ENCODE data around the gene NAB1.
A peak's percentile ranks its signal among the peaks of the same experiment; 100 is the strongest.
"Not testable (repeated sequence)": the region's sequence is repeated elsewhere in the genome, so short reads cannot be mapped to it uniquely, and the experiment has no call there.

Gene NAB1

DNA sequence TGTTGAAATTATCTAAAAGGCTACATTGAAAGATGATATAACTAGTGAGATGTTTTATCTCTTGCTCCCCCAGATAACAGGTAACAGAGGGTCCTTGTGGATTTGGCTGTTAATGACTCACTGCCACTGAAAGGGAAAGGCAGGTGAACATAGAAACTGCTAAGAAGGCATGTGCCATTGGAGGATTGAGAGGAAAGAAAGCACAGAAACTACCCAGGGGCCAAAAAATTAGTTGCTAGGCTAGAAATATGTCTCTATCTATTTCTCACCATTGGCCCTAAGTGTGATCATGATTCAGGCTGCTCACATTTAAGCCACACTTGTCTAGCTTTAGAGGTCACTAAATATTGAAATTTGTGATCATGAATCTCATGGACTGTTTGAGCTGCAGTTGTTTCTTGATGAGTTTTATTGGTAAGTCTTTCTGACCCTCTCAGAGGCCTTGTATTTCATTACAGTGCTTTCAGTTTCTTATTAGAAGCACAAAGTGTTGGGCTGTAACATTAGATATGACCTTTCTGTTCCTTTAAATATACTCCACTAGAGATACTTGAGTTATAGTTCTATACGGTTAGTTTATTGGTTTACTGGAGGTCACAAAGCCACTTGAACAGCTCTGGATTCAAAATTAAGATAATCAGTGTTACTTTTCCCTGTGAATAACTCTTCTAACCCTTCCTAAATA lies 26.2 kb downstream of the NAB1 start:
- DNase-seq, result no peak

DNA sequence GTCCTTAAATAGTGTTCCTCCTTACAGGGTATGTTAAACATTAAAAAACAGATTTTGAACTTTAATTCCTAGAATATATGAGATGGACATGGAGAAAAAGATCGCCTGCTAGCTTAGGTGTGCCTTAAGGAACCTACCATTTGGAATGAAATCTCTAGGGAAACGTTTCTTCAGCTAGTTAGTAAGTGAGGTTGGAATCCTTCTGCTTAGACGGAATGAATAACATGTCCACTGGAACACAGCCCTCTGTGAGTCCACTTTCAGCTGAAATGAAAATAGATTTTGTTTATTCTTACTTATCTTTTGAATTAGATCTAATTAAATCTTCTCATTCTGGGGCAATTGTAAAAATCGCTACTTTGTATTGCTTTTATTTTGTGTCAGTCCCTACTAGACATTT lies 28.4 kb downstream of the NAB1 start:
- DNase-seq, result peak; percentile 33

DNA sequence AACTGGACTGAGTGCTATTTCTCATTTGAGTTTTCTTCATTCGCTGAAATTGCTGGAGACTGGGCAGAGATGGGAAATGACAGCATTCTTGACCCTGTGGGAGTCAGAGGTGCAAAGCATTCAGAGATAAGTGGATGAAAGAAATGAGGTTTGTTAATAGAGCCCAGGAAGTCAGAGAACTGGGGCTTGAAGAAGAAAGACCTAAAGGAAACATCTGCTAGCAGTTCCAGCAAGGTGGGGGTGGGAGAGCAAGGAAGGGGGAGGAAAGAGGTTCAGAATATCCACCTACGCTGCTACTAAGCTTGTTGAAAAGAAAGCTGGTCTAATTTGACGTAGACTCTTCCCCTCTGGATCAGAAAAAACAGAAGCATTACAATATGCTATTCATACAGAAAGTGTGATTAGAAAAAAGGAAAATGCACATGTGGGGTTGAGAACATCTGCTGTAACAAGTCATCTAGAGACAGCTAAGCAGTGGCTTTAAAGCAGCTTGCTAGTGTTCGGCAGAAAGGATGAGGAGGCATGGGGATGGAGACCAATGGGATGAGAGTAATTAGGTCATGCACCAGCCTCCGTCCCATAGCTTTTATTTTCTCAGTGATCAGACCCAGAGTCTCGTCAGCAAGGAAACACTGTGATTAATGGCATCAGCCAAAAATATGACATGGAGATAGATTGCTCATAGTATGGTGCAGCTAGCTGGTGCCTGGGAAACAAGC lies 29.7 kb downstream of the NAB1 start:
- no peak for DNase-seq

DNA sequence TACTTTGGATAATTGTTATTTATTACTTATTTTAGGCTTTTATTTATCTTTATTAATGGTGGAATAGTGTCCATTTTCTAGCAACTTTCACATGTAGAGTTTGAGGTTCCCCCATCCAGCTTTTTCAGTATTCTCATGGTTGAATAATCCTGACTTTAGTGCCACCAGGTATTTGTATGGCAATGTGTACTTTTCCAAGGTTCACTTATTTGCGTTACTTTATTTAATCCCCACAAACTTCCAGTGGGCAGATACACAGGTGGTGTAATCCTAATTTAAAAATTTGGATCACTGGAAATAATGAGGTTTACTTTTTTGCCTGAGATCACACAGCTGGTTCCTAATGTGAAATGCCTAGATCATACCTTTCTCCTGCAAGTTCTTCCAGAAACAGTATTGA lies 30.5 kb downstream of the NAB1 start:
- DNase-seq, result no peak

DNA sequence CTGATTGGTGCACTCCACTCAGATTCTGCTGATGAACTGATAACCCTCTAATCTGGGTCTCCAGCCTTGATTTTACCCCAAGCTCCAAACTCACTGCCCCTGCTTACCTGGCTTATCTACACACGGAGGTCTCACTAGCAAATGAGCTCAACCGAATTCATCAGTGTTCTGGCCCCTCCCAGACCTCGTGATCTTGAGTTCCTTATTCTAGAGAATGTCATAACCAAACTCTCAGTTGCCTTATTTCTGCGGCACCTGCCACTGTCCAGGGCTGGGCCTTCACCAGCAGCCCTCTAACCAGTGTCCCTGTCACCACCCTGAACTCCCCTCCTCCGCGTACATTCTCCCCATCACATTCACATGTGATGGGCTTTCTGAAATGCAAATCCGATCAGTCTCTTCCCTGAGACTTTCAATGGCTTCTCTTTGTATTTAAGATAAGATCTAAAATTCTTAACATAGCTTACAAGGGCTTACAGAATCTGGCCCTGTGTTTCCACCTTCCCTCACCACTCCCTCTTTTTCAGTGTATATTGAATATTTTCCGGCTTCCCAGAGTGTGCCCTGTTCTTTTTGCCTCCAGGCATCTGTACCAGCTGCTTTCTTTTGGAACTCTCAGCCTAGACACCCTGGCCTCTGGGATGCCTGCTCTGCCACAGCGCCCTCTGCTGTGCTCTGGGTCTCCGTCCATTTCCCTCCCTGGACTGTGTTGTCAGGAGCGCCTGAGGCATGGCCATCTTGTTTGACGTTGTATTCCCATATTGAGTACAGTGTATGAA lies 31.1 kb downstream of the NAB1 start:
- DNase-seq, result peak; percentile 5

DNA sequence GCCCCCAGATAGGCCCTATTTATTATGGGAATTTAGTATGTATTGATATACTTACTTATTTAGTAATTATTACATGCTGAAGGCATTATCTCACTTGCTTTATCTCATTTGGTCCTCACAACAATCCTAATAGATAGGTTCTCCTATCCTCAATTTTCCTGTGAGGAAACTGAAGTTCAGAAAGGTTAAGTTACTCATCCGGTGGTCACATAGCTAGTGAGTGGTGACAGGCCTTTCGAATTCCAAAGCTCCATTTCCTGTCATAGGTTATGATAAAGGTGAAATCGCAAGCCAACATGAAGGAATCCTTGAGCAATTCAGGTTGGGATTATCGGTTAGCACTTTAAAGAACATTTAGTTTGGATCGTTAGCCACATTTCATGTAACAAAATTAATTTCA lies 33.3 kb downstream of the NAB1 start:
- peak; percentile 59 for DNase-seq

DNA sequence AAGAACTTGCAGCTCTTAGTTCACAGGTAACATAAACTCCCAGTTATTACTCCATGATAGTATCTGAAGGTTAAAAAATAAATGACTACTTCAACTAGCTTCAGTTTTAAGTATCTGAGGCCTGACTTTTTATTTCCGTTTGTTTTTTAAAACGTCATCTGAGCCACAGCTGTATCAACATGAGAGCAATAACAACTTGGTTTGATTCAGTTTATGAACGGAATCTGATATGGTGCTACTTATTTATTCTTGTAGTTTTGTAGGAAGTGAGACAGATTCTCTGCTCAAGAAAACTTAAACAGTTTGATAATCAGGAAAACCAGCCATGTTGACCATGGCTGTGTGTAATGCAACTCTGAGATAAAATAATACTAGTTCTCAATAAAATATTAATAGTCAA lies 34.9 kb downstream of the NAB1 start:
- no peak for DNase-seq

DNA sequence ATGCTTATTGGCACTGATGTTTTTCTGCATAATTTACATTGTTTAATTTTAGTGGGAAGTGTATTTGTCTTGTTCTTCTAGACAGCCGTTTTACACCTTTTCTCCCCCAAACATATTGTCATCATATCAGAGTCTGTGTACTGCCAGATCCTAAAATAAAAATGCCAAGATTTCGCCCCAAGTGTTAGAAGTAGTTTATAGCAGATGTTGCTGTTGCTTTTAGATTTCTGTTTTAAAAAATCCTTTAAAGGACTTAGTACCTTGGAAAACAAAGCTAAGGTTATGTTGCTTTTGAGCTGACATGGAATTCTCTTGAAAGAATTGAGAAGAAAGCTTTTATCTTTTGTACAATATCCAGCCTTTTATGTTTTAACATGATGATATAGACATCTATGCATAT lies 36.0 kb downstream of the NAB1 start:
- DNase-seq, result no peak

DNA sequence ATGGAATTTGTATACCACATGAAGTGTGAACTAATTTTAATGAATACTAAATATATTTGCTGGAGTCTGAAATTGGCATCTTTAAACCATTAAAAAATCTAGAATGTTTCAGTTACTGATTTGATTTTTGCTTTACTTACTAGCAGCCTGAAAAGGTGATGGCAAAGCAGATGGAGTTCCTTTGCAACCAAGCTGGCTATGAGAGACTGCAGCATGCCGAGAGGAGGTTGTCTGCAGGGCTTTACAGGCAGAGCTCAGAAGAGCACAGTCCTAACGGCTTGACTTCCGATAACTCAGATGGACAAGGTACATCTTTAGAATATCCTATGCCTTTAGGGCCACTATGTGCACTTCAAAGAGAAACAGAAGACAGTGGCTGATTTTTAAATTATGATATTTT lies 36.5 kb downstream of the NAB1 start:
- no peak for DNase-seq

DNA sequence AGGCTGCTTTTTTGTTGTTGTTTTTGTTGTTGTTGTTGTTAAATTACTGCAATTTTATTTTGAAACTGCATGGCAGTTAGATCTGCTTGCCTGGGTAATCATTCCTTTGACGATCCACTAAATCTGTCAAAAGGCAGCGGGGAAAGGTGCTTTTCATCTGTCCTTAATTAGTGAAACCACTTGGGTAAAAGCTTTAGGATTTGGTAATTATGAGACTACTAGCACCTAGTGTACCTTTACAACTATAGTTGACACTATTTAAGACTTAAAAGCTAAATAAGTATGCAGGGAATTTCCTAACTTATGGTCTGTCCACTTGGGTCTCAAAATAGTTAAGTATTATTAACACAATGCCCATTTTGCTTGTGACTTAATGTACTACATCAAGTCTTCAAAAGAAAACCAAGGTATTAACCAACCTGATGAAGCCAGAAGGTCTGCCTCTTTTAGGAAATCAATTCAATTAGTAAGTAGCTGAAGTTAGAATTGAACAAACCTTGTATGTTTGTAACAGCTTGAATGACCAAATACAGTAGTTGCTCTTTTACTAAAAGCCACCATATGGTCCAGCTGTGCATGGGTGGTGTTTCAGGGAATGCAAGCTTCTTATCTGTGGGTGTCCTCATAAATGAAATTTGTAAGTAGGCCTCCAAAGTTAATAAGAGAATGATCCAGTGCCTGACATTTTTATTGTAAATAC lies 44.8 kb downstream of the NAB1 start:
- no peak for DNase-seq

DNA sequence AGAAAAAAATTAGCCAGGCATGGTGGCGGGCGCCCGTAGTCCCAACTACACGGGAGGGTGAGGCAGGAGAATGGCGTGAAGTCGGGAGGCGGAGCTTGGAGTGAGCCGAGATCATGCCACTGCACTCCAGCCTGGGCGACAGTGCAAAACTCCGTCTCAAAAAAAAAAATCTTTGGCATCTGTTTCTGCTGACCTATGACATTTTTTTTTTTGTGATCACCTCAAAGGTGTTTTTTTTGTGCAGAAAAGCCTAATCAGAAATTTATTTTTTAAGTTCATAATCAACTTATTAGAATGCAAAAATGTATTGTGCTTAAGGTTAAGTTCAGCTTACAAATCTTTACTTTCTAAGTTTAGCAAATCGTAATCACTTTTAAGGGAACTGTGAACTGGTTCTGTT lies 45.6 kb downstream of the NAB1 start:
- DNase-seq, result no peak

DNA sequence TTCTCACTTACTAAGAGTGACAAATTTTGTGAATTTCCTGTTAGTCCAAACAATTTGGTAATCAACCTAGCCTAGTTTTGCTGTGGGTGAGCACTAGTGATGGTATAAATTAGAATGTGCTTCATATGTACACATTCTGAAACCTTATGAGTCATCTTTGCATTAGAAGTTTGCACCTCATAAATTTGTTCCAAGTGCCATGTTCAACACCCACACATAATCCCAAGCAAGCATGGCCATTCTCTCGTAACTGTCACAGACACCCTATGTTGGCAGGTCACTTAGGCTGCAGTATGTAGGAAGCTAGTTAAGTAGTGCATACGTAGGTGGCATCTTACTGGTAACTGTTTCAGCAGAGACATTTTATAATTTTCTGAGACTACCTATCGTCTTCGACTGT lies 46.9 kb downstream of the NAB1 start:
- DNase-seq, result peak; percentile 39

DNA sequence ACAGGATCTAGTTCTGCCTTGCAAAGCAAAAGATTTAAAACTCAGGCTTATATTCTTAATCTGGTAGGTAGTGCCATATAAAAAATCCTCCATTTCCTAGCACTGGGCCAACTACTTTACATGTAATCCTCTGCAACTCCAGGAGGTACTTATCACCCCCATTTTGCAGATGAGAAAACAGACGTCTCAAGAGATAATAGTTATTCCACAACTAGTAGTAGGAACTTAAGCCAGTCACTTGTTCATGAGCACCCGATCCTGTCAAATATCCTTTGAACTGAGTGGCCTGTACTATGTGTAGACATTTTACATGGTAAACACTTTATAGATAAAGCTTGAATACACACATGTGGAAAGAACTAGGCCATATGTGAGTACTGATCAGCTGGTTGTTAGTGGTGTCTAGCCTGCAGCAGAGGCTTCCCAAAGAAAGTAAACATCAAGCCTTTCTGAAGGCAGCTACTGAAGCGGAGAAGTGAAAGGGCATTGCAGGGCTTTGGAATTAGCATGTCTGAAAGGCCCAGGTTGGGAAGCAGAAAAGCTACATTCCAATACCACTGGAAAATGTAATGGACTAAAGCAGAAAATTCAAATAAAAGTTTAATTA lies 48.0 kb downstream of the NAB1 start:
- DNase-seq, result no peak

DNA sequence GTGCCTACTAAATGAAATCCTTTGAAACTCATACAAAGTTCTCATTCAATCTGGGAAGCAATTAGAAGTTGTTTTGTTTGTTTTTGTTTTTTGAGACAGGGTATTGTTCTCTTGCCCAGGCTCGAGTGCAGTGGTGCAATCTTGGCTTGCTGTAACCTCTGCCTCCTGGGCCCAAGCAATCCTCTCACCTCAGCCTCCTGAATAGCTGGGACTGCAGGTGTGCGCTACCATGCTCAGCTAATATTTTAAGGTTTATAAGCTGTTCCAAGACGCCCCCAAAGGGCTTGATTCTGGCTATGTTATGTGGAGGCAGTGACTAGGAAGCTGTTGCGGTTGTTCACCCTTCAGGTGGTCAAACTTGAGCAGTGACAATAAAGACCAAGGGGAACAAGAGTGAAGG lies 48.5 kb downstream of the NAB1 start:
- DNase-seq, result no peak

DNA sequence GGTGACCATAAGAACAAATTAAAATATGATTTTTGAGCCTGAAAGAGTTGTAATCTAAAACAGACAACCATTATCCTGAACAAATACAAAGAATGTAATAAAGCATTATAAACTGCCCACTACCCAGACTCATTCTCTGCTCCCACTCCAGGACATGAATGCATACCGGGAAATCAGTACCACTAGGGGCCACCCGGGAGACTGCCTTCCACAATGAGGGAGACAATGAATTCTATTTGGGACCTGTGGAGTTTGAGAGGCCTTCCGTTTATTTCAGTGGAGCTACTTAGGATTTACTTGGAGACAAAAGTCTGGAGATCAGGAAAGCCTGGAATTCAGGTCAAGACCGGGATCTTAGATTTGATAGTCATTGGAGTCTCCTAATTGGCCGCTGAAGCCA lies 50.0 kb downstream of the NAB1 start:
- no peak for DNase-seq

DNA sequence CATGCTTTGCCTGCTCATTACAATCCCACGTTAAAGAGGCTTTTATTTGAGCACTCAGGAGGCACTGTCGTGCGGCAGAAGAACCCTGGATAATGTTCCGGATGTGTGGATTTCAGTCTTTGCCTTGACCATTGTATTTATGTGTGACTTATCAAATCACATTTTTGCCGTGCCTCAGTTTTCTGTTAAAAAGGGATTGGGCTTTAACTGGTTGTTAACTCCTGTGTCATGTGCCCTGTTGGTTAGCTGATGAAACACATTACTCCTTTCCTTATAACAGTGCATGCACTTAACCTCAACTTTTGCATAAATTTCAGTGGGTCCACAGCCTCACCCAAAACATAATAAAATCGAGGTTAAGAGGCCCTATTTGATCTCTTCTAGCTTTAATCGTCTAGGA lies 52.7 kb downstream of the NAB1 start:
- DNase-seq, result no peak

DNA sequence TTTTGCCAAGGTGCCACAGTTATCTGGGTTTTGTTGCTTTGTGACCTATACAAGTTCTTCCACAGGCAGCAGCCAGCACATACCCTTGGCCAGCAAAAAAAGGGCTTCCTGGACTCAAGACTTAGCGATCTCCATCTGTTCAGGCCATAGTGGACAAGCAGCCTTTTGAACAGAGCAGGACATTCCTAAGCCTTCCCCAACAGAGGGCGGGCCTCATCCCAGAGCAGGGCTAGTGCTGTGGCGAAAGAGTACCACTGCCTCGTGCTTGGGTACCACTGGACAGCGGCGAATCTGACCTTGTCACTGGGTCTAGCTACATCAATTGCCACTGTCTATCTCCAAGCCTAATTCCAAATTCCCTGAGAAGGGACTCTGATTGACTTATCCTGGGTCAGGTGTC lies 56.4 kb downstream of the NAB1 start:
- no peak for DNase-seq

DNA sequence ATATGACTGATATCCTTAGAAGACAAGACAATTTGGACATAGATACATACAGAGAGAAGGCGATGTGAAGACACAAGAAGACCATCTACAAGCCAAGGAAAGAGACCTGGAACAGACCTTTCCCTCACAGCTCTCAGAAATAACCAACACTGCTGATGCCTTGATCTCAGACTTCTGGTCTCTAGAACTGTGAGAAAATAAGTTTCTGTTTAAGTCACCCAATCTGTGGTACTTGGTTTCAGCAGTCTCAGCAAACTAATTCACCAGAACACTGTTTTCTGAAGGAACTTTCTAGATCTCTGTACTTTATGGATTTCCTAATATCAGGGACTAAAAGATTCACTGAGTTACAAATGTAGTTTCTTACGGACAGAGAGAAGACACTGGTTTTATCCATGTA lies 58.8 kb downstream of the NAB1 start:
- no peak for DNase-seq

DNA sequence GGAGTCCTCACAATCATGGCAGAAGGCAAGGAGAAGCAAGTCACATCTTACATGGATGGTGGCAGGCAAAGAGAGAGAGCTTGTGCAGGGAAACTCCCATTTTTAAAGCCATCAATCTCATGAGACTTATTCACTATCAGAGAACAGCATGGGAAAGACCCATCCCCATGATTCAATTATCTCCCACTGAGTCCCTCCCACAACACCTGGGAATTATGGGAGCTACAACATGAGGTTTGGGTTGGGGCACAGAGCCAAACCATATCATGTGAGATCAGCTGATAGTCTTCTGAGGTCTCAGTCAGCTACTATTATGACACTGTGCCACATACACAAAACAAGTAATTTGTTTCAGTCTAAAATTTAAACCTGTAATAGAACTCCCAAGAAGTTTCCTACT lies 59.8 kb downstream of the NAB1 start:
- DNase-seq, result not testable (repeated sequence)

DNA sequence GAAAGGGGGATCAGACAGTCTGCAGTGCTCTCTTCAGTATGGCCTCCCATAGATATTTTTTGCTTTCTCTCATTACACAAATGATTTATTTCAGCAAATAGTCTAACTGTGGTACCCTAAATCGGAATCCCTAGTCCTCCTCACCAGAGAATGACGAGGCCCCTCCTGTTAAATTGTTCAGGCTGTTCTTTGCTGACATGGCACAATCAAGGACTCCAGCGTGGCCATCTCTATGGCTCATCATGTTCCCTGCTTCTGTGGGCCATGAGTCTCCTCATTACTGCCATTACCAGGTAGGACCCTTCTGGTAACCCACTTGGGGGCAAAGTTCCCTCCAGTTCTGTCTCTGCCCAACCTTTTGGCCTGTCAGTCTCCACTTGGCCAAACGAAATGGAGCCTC lies 62.2 kb downstream of the NAB1 start:
- DNase-seq, result no peak

DNA sequence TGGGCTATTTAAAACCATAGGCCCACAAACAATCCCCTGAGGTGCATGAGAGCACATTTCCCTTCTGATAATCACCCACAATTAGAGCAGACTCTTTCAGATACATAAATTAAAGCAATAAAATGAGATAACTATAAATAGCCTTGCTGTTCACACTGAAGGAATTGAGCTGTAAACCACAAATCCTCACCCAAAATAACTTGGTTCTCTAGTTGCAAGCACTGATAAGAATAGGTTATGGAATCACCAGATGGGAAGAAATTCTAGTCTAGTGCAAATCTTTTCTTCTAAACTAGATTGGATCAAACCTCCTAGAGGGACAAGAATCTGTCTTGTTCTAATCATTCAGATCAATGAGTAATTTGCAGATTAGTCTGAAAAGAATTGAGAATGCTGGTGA lies 64.6 kb downstream of the NAB1 start:
- no peak for DNase-seq

DNA sequence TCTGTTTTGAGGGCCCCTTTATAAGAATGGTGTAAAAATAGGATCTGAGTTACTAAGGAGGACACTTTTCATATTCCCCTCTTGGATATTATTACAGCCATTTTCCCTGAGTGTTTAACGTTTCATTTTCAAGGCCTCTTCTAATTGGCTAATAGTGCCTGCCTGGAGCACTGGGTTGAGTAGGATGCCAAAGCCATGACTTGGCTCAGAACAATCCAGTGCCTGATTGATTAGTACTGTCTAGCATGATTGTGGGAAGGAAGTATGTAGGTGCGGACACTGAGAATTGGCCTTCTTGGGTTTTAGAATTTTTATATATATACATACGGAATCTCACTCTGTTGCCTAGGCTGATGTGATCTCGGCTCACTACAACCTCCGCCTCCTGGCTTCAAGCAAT lies 66.1 kb downstream of the NAB1 start:
- DNase-seq, result peak; percentile 39

DNA sequence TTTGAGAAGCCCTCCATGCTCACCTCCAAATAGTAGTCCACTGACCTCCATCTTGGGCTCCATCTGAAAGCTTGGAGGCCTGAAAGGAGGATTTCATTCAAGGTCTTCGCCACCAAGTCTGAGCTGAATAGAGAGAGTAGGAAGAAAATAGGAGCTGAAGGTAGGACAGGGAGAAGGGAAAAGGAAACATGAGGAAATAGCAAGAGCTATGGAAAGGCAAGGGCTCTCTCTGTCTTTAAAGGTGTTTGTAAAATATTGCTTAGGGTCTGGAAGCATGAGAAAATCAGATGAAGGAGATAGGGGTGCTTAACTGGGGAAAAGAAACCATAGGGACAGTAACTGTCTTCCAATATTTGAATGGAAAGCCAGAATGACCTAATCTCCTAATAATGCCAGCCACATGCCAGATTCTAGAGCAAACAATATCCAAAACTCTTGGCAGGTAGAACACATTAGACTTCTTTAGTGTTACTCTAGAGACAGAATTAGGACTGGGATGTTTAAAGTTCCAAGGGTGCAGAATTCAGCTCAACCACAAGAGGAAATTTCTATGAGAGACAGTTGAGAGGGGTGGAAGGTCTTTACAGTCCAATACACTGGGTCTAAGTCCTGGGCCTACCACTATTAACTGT lies 67.4 kb downstream of the NAB1 start:
- no peak for DNase-seq

Measured in fibroblast of upper back skin (primary cell).